ENCODE results near the gene NCKAP5L. TPM values are rescaled to one million over a fixed set of nuclear protein-coding genes. Genes with fewer than 3 reads are reported as not detected.

NCKAP5L gene
- total and polyA plus RNA-seq, 9 of the 15 experiments (the other 6 are each of a cell fraction or from before 2014, with no cell fraction given): 0.01 to 14.4 (median 3.7) TPM

DNA sequence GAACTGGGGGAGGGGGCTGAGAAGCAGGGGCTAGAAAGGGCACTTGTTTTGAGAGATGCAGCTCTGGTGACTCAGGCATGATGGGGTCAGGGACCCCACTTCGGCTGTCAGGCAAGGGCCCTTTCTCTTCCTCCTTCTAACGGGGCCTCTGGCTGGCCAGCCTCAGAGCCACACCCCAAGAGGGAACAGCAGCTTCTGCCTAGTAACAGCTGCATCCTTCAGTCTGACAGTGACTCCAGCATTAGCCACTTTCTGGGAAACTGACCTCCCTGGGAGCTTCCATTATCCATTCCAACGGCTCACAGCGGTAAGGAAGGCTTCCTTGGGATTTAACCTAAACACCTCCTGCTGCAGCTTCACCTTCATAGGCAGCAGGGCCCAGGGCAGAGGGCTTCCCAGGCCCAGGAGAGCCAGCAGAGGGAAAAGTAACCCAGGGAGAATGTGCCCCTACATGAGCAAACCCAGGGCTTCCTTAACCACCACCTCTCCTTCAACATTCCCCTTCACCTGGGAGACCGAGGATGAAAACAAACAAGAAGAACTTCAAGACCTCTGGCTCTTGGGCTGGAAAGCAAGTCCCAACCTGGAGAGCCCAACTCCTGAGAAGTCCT lies 2.7 kb downstream of the NCKAP5L start:
- no peak overlapping the region for H2AFZ ChIP-seq (ENCODE audit: low read depth, low read length)
- intact Hi-C loops (cut with micrococcal nuclease) (no loop called here), in situ Hi-C loops (cut with MboI) (no loop called here)
- H3K4me2 ChIP-seq (ENCODE audit: insufficient read depth, low read length): no peak overlapping the region; the same call in 1 of the 2 replicates
- ATAC-seq (no peak), DNase-seq (ENCODE audit: extremely low read depth in 1 of 4, low spot score in 3 of 4) (peak in 1 of 4 experiments; percentile 20), FAIRE-seq (no peak)
- no peaks in the 10 kb centered on the region for H3K9me1 ChIP-seq (ENCODE audit: control insufficient read depth, insufficient read depth, low read length)
- H3K27ac ChIP-seq (ENCODE audit: extremely low read depth, low read depth, low read length): no peak overlapping the region
- BruUV-seq (replicated peaks): no TSS peak
- POLR2A ChIA-PET: interaction anchor here (0.6 to 1.1 kb wide), 5 partner anchors 14 to 372 kb away, joined by 3 read pairs; no protein-coding TSS in a partner anchor
- no peak overlapping the region for H3K4me3 ChIP-seq
- H3K79me2 ChIP-seq (ENCODE audit: control insufficient read depth, insufficient read depth, low read length): peaks cover 9% of the 10 kb centered on the region; the same call in 2 of the 3 replicates
- H3K9ac ChIP-seq (ENCODE audit: insufficient read depth in 1 of 2, low read depth in 2 of 2, low read length in 2 of 2): peak overlapping the region in 1 of 2 experiments; percentile 68; a peak in 1 of 4 replicates
- 44% methylated on average over 5 of the region's 5 CpGs for whole genome bisulfite sequencing (ENCODE audit: insufficient coverage, low coverage, missing lambda C conversion rate)
- peaks cover 10% of the 10 kb centered on the region; the same call in 1 of the 2 replicates for H4K20me1 ChIP-seq (replicated peaks; ENCODE audit: control insufficient read depth, insufficient read depth, low read length)
- no peaks in the 10 kb centered on the region for H3K9me3 ChIP-seq (replicated peaks; ENCODE audit: control insufficient read depth, insufficient read depth, low read depth, low read length)
- H3K36me3 ChIP-seq (ENCODE audit: control insufficient read depth, insufficient read depth, low read length): peaks cover 3% of the 10 kb centered on the region; the same call in 1 of the 3 replicates
- H3K4me1 ChIP-seq (replicated peaks in 1 of 2; ENCODE audit: control insufficient read depth in 2 of 2, insufficient read depth in 2 of 2, low read length in 2 of 2): peaks cover 14 to 35% of the 10 kb centered on the region in 2 experiments
- CTCF ChIA-PET (ENCODE audit: low intra/inter-chr PET ratio): no interaction called here
- TF ChIP-seq RFX5 (IDR thresholded peaks at IDR 0.05; ENCODE audit: low read depth, low read length) (peak; percentile 80), USF1 (CRISPR knock-in tag; IDR thresholded peaks at IDR 0.05) (no peak), ZNF511 (CRISPR knock-in tag; IDR thresholded peaks at IDR 0.05) (no peak)
- TF ChIP-seq, protein P1, sequence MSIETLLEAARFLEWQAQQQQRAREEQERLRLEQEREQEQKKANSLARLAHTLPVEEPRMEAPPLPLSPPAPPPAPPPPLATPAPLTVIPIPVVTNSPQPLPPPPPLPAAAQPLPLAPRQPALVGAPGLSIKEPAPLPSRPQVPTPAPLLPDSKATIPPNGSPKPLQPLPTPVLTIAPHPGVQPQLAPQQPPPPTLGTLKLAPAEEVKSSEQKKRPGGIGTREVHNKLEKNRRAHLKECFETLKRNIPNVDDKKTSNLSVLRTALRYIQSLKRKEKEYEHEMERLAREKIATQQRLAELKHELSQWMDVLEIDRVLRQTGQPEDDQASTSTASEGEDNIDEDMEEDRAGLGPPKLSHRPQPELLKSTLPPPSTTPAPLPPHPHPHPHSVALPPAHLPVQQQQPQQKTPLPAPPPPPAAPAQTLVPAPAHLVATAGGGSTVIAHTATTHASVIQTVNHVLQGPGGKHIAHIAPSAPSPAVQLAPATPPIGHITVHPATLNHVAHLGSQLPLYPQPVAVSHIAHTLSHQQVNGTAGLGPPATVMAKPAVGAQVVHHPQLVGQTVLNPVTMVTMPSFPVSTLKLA (conservative IDR thresholded peaks at IDR 0.05): no peak
- no peaks in the 10 kb centered on the region for H3K27me3 ChIP-seq (ENCODE audit: control insufficient read depth in 2 of 2, insufficient read depth in 2 of 2, low read length in 2 of 2)

Data from K562 (cell line).